ENCODE measurements around the gene IMPG2. TPM values are rescaled to one million over a fixed set of nuclear protein-coding genes. Genes with fewer than 3 reads are reported as not detected.

Gene IMPG2
- total RNA-seq, 2 donors from 2014 or later = 0.25 to 0.45 TPM

DNA sequence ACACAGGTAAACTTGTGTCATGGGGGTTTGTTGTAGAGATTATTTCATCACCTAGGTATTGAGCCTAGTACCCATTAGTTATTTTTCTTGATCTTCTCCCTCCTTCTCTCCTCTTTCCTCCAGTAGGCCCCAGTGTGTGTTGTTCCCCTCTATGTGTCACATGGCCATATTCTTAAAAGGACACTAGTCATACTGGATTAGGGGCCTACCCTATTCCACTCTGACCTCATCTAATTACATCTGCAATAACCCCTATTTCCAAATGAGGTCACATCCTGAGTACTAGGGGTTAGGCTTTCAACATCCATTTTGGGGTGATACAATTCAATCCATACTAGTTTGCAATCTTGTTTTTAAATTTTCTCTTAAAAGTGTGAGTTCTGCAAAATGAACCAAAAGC is 142.8 kb downstream of the IMPG2 start:
- H3K9me3 Mint-ChIP-seq = peaks cover 3% of the 10 kb centered on the region
- DNase-seq (ENCODE audit: low spot score) = no peak
- H3K36me3 Mint-ChIP-seq = no peaks in the 10 kb centered on the region
- H3K4me1 Mint-ChIP-seq (ENCODE audit: low read depth in 2 of 2) = no peaks in the 10 kb centered on the region
- peaks cover 8 to 17% of the 10 kb centered on the region in 2 donors for H3K27me3 Mint-ChIP-seq
- no peak overlapping the region for H3K27ac Mint-ChIP-seq
- no peak for ATAC-seq
- H3K4me3 Mint-ChIP-seq = no peak overlapping the region

Other genes with a start within 250 kb of the IMPG2 start
- 10 to 100 TPM; 17.3 to 17.9 TPM for gene SENP7, start 192.6 kb upstream of the IMPG2 start, total RNA-seq
- 10 to 100 TPM; 29.7 to 43.5 TPM for gene TRMT10C, start 241.3 kb upstream of the IMPG2 start, total RNA-seq

Measured in natural killer cell treated with Interleukin-12 subunit alpha and Interleukin-12 subunit beta and Interleukin-15 and Interleukin-18, amount 100 ng/mL, for 72 hours (primary cell).